HepG2 (cell line): ENCODE measurements around the gene INO80E. TPM values are rescaled to one million over a fixed set of nuclear protein-coding genes. Genes with fewer than 3 reads are reported as not detected.

Source experiments
- ATAC-seq: fragments of 200-7000 bp; cut with Tn5 transposase; 3 replicates; pipeline ENCODE4 v1.9.1; 2020; ENCODE audit warnings: mild to moderate bottlenecking, moderate library complexity
- BruUV-seq: library from RNA; stranded (reverse); fragments of 400-500 nt; replicated peaks from 2 replicates; lab custom pipeline; 2021; lab: Mats Ljungman, UMichigan
- CTCF ChIA-PET: fragments of 300-600 bp; formaldehyde crosslinking; extraction: SDS; loops from one replicate; lab custom pipeline; 2021; ENCODE audit warnings: low total read pairs, inconsistent platforms, low intra/inter-chr PET ratio; lab: Yijun Ruan, JAX
- POLR2A ChIA-PET: fragments of 350-600 bp; sonication (Branson Sonifier 250); formaldehyde crosslinking; loops from one replicate; lab custom pipeline; 2020; ENCODE audit warnings: antibody characterized with exemption, inconsistent platforms; lab: Yijun Ruan, JAX
- DNase-seq: peaks from one replicate; pipeline ENCODE4 v3.0.0-alpha.2; 2015; ENCODE audit warnings: low spot score
- FAIRE-seq: peaks from 3 replicates; lab custom pipeline; 2011; peaks lifted over from hg19 to GRCh38; lab: Jason Lieb, UNC
- H2AFZ ChIP-seq: one replicate; pipeline ENCODE4 v1.6.1; 2011; ENCODE audit warnings: low read length, inconsistent platforms
- H3K27ac ChIP-seq: fragments of 300-600 bp; 3 replicates; pipeline ENCODE4 v1.8.0; 2011; ENCODE audit warnings: mixed run types, mild to moderate bottlenecking, mixed read lengths, low read length, inconsistent platforms; ENCODE audit not compliant: insufficient read depth; ENCODE audit errors: extremely low read length
- H3K27me3 ChIP-seq, 2 experiments: fragments of 200-600 bp in 1 of 2; 2 replicates in 1 of 2; 3 replicates in 1 of 2; pipeline versions ENCODE4 v1.6.0 to v1.8.0; 2011; ENCODE audit warnings: low read length in 2 of 2, mild to moderate bottlenecking in 2 of 2, moderate library complexity in 2 of 2, inconsistent platforms in 1 of 2; ENCODE audit not compliant: insufficient read depth in 2 of 2, control insufficient read depth in 1 of 2
- H3K36me3 ChIP-seq, 2 experiments: fragments of 200-600 bp in 1 of 2; replicated peaks in 1 of 2; 2 replicates in 1 of 2; 3 replicates in 1 of 2; pipeline versions ENCODE4 v1.5.1 to v1.8.0; 2011; ENCODE audit warnings: low read length in 2 of 2, inconsistent platforms in 1 of 2; ENCODE audit not compliant: insufficient read depth in 2 of 2, control insufficient read depth in 1 of 2
- H3K4me1 ChIP-seq: 2 replicates; pipeline ENCODE4 v1.5.1; 2012; ENCODE audit warnings: low read length, inconsistent platforms; ENCODE audit not compliant: insufficient read depth
- H3K4me2 ChIP-seq: 2 replicates; pipeline ENCODE4 v1.6.0; 2011; ENCODE audit warnings: low read depth, low read length, inconsistent platforms
- H3K4me3 ChIP-seq, 3 experiments: fragments of 200-600 bp in 1 of 3; sonication (generic), shearing (Covaris generic) in 1 of 3; replicated peaks in 1 of 3; 2 replicates each; pipeline ENCODE4 v1.5.1; 2011 to 2016; ENCODE audit warnings: low read length in 3 of 3, inconsistent platforms in 2 of 3, low read depth in 2 of 3, mild to moderate bottlenecking in 2 of 3, control low read depth in 1 of 3, mixed read lengths in 1 of 3; ENCODE audit not compliant: insufficient read depth in 1 of 3
- H3K79me2 ChIP-seq: one replicate; pipeline ENCODE4 v1.6.1; 2011; ENCODE audit warnings: low read length, inconsistent platforms; ENCODE audit not compliant: insufficient read depth
- H3K9ac ChIP-seq: 2 replicates; pipeline ENCODE4 v1.6.0; 2011; ENCODE audit warnings: mild to moderate bottlenecking, low read depth, low read length, inconsistent platforms; ENCODE audit not compliant: insufficient read depth
- H3K9me3 ChIP-seq: 2 replicates; pipeline ENCODE4 v1.5.1; 2012; ENCODE audit warnings: mild to moderate bottlenecking, low read length
- H4K20me1 ChIP-seq: 2 replicates; pipeline ENCODE4 v1.6.0; 2011; ENCODE audit warnings: inconsistent platforms, mild to moderate bottlenecking, low read length, moderate library complexity; ENCODE audit not compliant: insufficient read depth
- CHCHD3 ChIP-seq: sonication (generic); formaldehyde crosslinking; IDR thresholded peaks from 2 replicates; pipeline ENCODE4 v1.8.0; 2022; ENCODE audit warnings: mild to moderate bottlenecking, missing genetic modification reagents, moderate library complexity
- DZIP1 ChIP-seq: sonication (generic); formaldehyde crosslinking; IDR thresholded peaks from 2 replicates; pipeline ENCODE4 v1.5.0; 2020; ENCODE audit warnings: mild to moderate bottlenecking, missing genetic modification reagents
- GATAD1 ChIP-seq: IDR thresholded peaks from 2 replicates; pipeline ENCODE4 v1.6.1; 2016; ENCODE audit warnings: missing genetic modification reagents, missing compliant biosample characterization
- HNF1B ChIP-seq: sonication (generic); formaldehyde crosslinking; IDR thresholded peaks from 2 replicates; pipeline ENCODE4 v1.5.1; 2020; ENCODE audit warnings: mild to moderate bottlenecking, moderate library complexity, missing genetic modification reagents
- KDM3A ChIP-seq: IDR thresholded peaks from 2 replicates; pipeline ENCODE4 v1.6.1; 2018; ENCODE audit warnings: low read depth, missing compliant biosample characterization
- MBNL3 ChIP-seq: fragments of 250-450 bp; sonication (Bioruptor Pico); conservative IDR thresholded peaks from 2 replicates; pipeline ENCODE4 v1.8.0; 2022; ENCODE audit warnings: mild to moderate bottlenecking, inconsistent platforms
- RARA ChIP-seq: IDR thresholded peaks from 2 replicates; pipeline ENCODE4 v1.6.1; 2016; ENCODE audit warnings: missing genetic modification reagents, missing compliant biosample characterization
- THAP11 ChIP-seq: IDR thresholded peaks from 2 replicates; pipeline ENCODE4 v1.6.1; 2016; ENCODE audit warnings: missing biosample characterization, missing genetic modification reagents
- YY1 ChIP-seq: IDR thresholded peaks from 2 replicates; pipeline ENCODE4 v1.6.1; 2011; ENCODE audit warnings: low read length, low read depth, moderate library complexity, mild to moderate bottlenecking; ENCODE audit not compliant: insufficient read depth, insufficient replicate concordance
- ZBTB14 ChIP-seq: sonication (generic); formaldehyde crosslinking; IDR thresholded peaks from 2 replicates; pipeline ENCODE4 v1.4.0; 2020; ENCODE audit warnings: missing genetic modification reagents
- ZNF17 ChIP-seq: sonication (generic); formaldehyde crosslinking; IDR thresholded peaks from 2 replicates; pipeline ENCODE4 v1.5.0; 2020; ENCODE audit warnings: mild to moderate bottlenecking, missing genetic modification reagents
- ZNF337 ChIP-seq: sonication (generic); formaldehyde crosslinking; IDR thresholded peaks from 2 replicates; pipeline ENCODE4 v1.5.1; 2020; ENCODE audit warnings: missing genetic modification reagents, low read depth, mild to moderate bottlenecking, borderline replicate concordance
- ZNF800 ChIP-seq: sonication (generic); formaldehyde crosslinking; IDR thresholded peaks from 2 replicates; pipeline ENCODE4 v1.4.0; 2020; ENCODE audit warnings: missing genetic modification reagents
- ZSCAN9 ChIP-seq: IDR thresholded peaks from 2 replicates; pipeline ENCODE4 v1.6.1; 2016; ENCODE audit warnings: borderline replicate concordance
- WGBS: methylation state at CpG from one replicate; pipeline ENCODE4 v1.1.6; 2017; ENCODE audit warnings: low lambda C conversion rate; 5-methylcytosine and 5-hydroxymethylcytosine counted together
- in situ Hi-C: cut with HindIII; loops from 2 replicates; pipeline ENCODE4 v1.10.0; 2017; ENCODE audit warnings: low pct_unique_long_range_greater_than_20kb; ENCODE audit not compliant: extremely low pct_ligation_motif_present
- intact Hi-C: fragments of 100-400 bp; cut with micrococcal nuclease; formaldehyde crosslinking; loops from one replicate; pipeline ENCODE4 v1.10.0; 2022; ENCODE audit not compliant: unreplicated experiment
- polyA plus RNA-seq, 8 experiments: library from polyadenylated mRNA; depleted of rRNA in 3 of 8; stranded (reverse) in 7 of 8; unstranded in 1 of 8; fragments of >200 nt; fragmentation: Illumina TruSeq in 4 of 8; extraction: Trizol in 4 of 8; gene quantifications; 2 replicates each; pipeline versions ENCODE4 v1.2.1 to v1.2.3, GENCODE V29; 2011 to 2016; ENCODE audit warnings: low read depth in 4 of 8, missing spikeins in 1 of 8, mixed read lengths in 1 of 8; ENCODE audit not compliant: insufficient read depth in 1 of 8
- total RNA-seq, 5 experiments: library from RNA; depleted of rRNA; stranded (reverse); fragments of >200 nt; fragmentation: Illumina TruSeq; extraction: Trizol; gene quantifications; 2 replicates each; pipeline ENCODE4 v1.2.3, GENCODE V29; 2016; ENCODE audit warnings: low read depth in 1 of 5

Gene INO80E
- total and polyA plus RNA-seq, 2 of the 13 experiments (the other 11 are each of a cell fraction or from before 2014, with no cell fraction given) = 25.8 to 45.6 TPM

GRCh38 chr16:29961127-29961478 lies 34.9 kb upstream of the INO80E start (continued):
- TF ChIP-seq ZNF800 (CRISPR knock-in tag) (0 out of 2 replicates have a peak, but pooled peaks have one; percentile 2), HNF1B (no peak), ZBTB14 (CRISPR knock-in tag) (no peak), THAP11 (no peak), ZNF337 (CRISPR knock-in tag) (no peak)

- DNase-seq (peak; percentile 81), FAIRE-seq (no peak), ATAC-seq (peak; percentile 78)
- in situ Hi-C loops (loop anchor here (5.0 kb wide), 1 partner anchor 34 kb away; the partner anchor contains the start of gene KCTD13), intact Hi-C loops (loop anchor here (1.0 to 5.0 kb wide), 4 partner anchors 34 to 98 kb away; partner anchors contain the start of genes ASPHD1, CDIPT, HIRIP3 and INO80E)
- TSS peak; percentile 92 for BruUV-seq
- Histone ChIP-seq H3K9ac (peak within 1 kb of the TSS; percentile 80), H3K4me2 (peak within 1 kb of the TSS; percentile 97), H4K20me1 (no peaks in the 10 kb centered on the region), H3K4me1 (peaks cover 56% of the 10 kb centered on the region), H3K4me3 (peak within 1 kb of the TSS; percentile 65 to 87 (median 80)), H3K79me2 (no peaks in the 10 kb centered on the region), H3K9me3 (no peaks in the 10 kb centered on the region), H3K27me3 (no peaks in the 10 kb centered on the region; a peak in 1 of 5 replicates), H3K27ac (peak within 1 kb of the TSS; percentile 81), H3K36me3 (no peaks in the 10 kb centered on the region), H2AFZ (peak within 1 kb of the TSS; percentile 68)
- WGBS = 3% methylated on average over 38 of the region's 75 CpGs
- CTCF ChIA-PET = no interaction called here
- POLR2A ChIA-PET = interaction anchor here (0.8 to 4.6 kb wide), 17 partner anchors 10 to 446 kb away, joined by 3 to 47 read pairs (median 4); partner anchors contain the start of genes CDIPT, HIRIP3, INO80E and KCTD13
- no peak; the same call in 1 of the 2 replicates for TF ChIP-seq GATAD1
- no peak for TF ChIP-seq MBNL3 (CRISPR knock-in tag)
- TF ChIP-seq CHCHD3 = no peak
- TF ChIP-seq YY1 = peak; percentile 42
- TF ChIP-seq DZIP1 (CRISPR knock-in tag) = no peak
- peak; percentile 8; the same call in 1 of the 2 replicates for TF ChIP-seq ZSCAN9 (CRISPR knock-in tag)
- peak; percentile 27; the same call in 1 of the 2 replicates for TF ChIP-seq RARA (CRISPR knock-in tag)
- TF ChIP-seq KDM3A (CRISPR knock-in tag) = peak; percentile 28; the same call in 1 of the 2 replicates
- no peak for TF ChIP-seq ZNF17 (CRISPR knock-in tag)
Measured at GRCh38 chr16:29961479-29962343, 34.3 kb upstream of the INO80E start, which contains the start of gene TMEM219. Gene TMEM219, plus strand, starts transcription at chr16:29962079. Its CDS starts 1,065 bp downstream, at chr16:29963144.
